SK-N-SH (cell line): ENCODE measurements around the gene EXOC6B. TPM values are rescaled to one million over a fixed set of nuclear protein-coding genes. Genes with fewer than 3 reads are reported as not detected.

Experiments
- CTCF ChIA-PET: fragments of 300-600, 350-600 bp; formaldehyde crosslinking; extraction: SDS; loops from one replicate; lab custom pipeline; 2021; lab: Yijun Ruan, JAX
- POLR2A ChIA-PET: fragments of 350-600 bp; sonication (Branson Sonifier 250); formaldehyde crosslinking; extraction: SDS; loops from one replicate; lab custom pipeline; 2020; ENCODE audit warnings: antibody characterized with exemption, inconsistent platforms; lab: Yijun Ruan, JAX
- DNase-seq: peaks from one replicate; pipeline ENCODE4 v3.0.0; 2012
- H2AFZ ChIP-seq: fragments of 200-600 bp; sonication (generic); 2 replicates; pipeline ENCODE4 v1.8.1; 2016; ENCODE audit warnings: antibody characterized with exemption, mild to moderate bottlenecking, low read depth
- H3F3A ChIP-seq: fragments of 200-600 bp; sonication (generic); replicated peaks from 2 replicates; pipeline ENCODE3; 2016; ENCODE audit warnings: antibody characterized with exemption, mild to moderate bottlenecking; ENCODE audit not compliant: insufficient read depth
- H3K27ac ChIP-seq, 2 experiments: fragments of 200-500 bp in 1 of 2; fragments of 200-600 bp in 1 of 2; sonication (Bioruptor generic) in 1 of 2; sonication (generic), shearing (Covaris generic) in 1 of 2; 2 replicates each; pipeline versions ENCODE4 v1.5.1 to v1.6.1; 2014 to 2016; ENCODE audit warnings: low read depth in 2 of 2, inconsistent platforms in 1 of 2, low read length in 1 of 2, mild to moderate bottlenecking in 1 of 2, mixed read lengths in 1 of 2
- H3K27me3 ChIP-seq: fragments of 200-600 bp; sonication (generic), shearing (Covaris generic); 2 replicates; pipeline ENCODE4 v1.6.1; 2016; ENCODE audit warnings: mixed run types; ENCODE audit not compliant: insufficient read depth
- H3K36me3 ChIP-seq, 2 experiments: fragments of 200-500 bp in 1 of 2; fragments of 200-600 bp in 1 of 2; sonication (Bioruptor generic) in 1 of 2; sonication (generic) in 1 of 2; replicated peaks in 1 of 2; 2 replicates each; pipeline versions ENCODE3 to v1.5.1; 2014 to 2016; ENCODE audit warnings: low read length in 1 of 2, mild to moderate bottlenecking in 1 of 2; ENCODE audit not compliant: insufficient read depth in 2 of 2, control insufficient read depth in 1 of 2
- H3K4me1 ChIP-seq, 2 experiments: fragments of 200-500 bp in 1 of 2; fragments of 200-600 bp in 1 of 2; sonication (Bioruptor generic) in 1 of 2; sonication (generic), shearing (Covaris generic) in 1 of 2; 2 replicates each; pipeline versions ENCODE4 v1.5.1 to v1.6.1; 2014 to 2016; ENCODE audit warnings: low read depth in 1 of 2, low read length in 1 of 2, mixed run types in 1 of 2; ENCODE audit not compliant: insufficient read depth in 2 of 2, control insufficient read depth in 1 of 2
- H3K4me2 ChIP-seq: fragments of 200-600 bp; sonication (generic), shearing (Covaris generic); 2 replicates; pipeline ENCODE4 v1.6.1; 2017; ENCODE audit warnings: mixed run types
- H3K4me3 ChIP-seq, 2 experiments: fragments of 200-500 bp in 1 of 2; fragments of 200-600 bp in 1 of 2; sonication (Bioruptor generic) in 1 of 2; sonication (generic), shearing (Covaris generic) in 1 of 2; 2 replicates each; pipeline versions ENCODE4 v1.5.1 to v1.8.1; 2014 to 2016; ENCODE audit warnings: low read depth in 2 of 2, inconsistent platforms in 1 of 2, low read length in 1 of 2, mild to moderate bottlenecking in 1 of 2, mixed read lengths in 1 of 2, moderate library complexity in 1 of 2
- H3K79me2 ChIP-seq: fragments of 200-600 bp; sonication (generic); 2 replicates; pipeline ENCODE4 v1.8.1; 2017; ENCODE audit warnings: mild to moderate bottlenecking; ENCODE audit not compliant: insufficient read depth
- H3K9ac ChIP-seq: fragments of 200-600 bp; sonication (generic); 2 replicates; pipeline ENCODE4 v1.6.1; 2017; ENCODE audit warnings: mixed run types
- H3K9me2 ChIP-seq: fragments of 200-600 bp; sonication (generic); 2 replicates; pipeline ENCODE4 v1.6.1; 2017; ENCODE audit warnings: mixed run types
- H3K9me3 ChIP-seq: fragments of 200-600 bp; sonication (generic); 2 replicates; pipeline ENCODE4 v1.6.1; 2017; ENCODE audit warnings: mixed run types, mild to moderate bottlenecking, moderate library complexity
- H4K20me1 ChIP-seq: fragments of 200-600 bp; sonication (generic); 2 replicates; pipeline ENCODE4 v1.6.1; 2017; ENCODE audit warnings: mild to moderate bottlenecking, mixed run types; ENCODE audit not compliant: insufficient read depth
- ELF1 ChIP-seq: IDR thresholded peaks from 2 replicates; pipeline ENCODE4 v1.4.0; 2012
- FOSL2 ChIP-seq: IDR thresholded peaks from 2 replicates; pipeline ENCODE4 v1.4.0; 2012; ENCODE audit warnings: low read depth, mild to moderate bottlenecking, moderate library complexity, borderline replicate concordance
- FOXM1 ChIP-seq: IDR thresholded peaks from 2 replicates; pipeline ENCODE4 v1.4.0; 2012; ENCODE audit warnings: low read depth, mild to moderate bottlenecking
- GATA2 ChIP-seq: sonication (generic); formaldehyde crosslinking; IDR thresholded peaks from 2 replicates; pipeline ENCODE4 v1.5.0; 2020; ENCODE audit warnings: mild to moderate bottlenecking, missing genetic modification reagents
- MXI1 ChIP-seq: IDR thresholded peaks from 2 replicates; pipeline ENCODE4 v1.6.1; 2012; ENCODE audit warnings: mild to moderate bottlenecking, low read depth, low read length, improper control_type of control experiment
- NFIC ChIP-seq: IDR thresholded peaks from 2 replicates; pipeline ENCODE4 v1.4.0; 2012; ENCODE audit warnings: borderline replicate concordance
- POLR2AphosphoS5 ChIP-seq: IDR thresholded peaks from 2 replicates; pipeline ENCODE4 v1.6.1; 2012; ENCODE audit warnings: low read depth, low read length
- RAD21 ChIP-seq: IDR thresholded peaks from 2 replicates; pipeline ENCODE4 v1.6.1; 2012; ENCODE audit warnings: mild to moderate bottlenecking, low read length
- RFX5 ChIP-seq: IDR thresholded peaks from 2 replicates; pipeline ENCODE4 v1.6.1; 2012; ENCODE audit warnings: mild to moderate bottlenecking, improper control_type of control experiment, low read length
- RXRA ChIP-seq: IDR thresholded peaks from 2 replicates; pipeline ENCODE4 v1.4.0; 2012; ENCODE audit warnings: low read depth, mild to moderate bottlenecking, borderline replicate concordance
- SIN3A ChIP-seq: IDR thresholded peaks from 2 replicates; pipeline ENCODE4 v1.6.1; 2012; ENCODE audit warnings: low read depth, mild to moderate bottlenecking, low read length, moderate library complexity, borderline replicate concordance
- TCF12 ChIP-seq: IDR thresholded peaks from 2 replicates; pipeline ENCODE4 v1.4.0; 2012
- TEAD4 ChIP-seq: IDR thresholded peaks from 2 replicates; pipeline ENCODE4 v1.4.0; 2012; ENCODE audit warnings: mild to moderate bottlenecking, borderline replicate concordance; ENCODE audit not compliant: insufficient read depth
- WGBS: methylation state at CpG from one replicate; pipeline ENCODE4 v1.1.6; 2017; ENCODE audit warnings: low lambda C conversion rate; 5-methylcytosine and 5-hydroxymethylcytosine counted together
- polyA plus RNA-seq, 3 experiments: library from polyadenylated mRNA; depleted of rRNA; stranded (reverse); fragments of >200 nt; gene quantifications; 2 replicates each; pipeline ENCODE4 v1.2.3, GENCODE V29; 2012
- TF ChIP-seq, protein P1 (sequence below): fragments of 200-600 bp; sonication (generic); IDR thresholded peaks from 2 replicates; pipeline ENCODE4 v1.6.1; 2017; ENCODE audit warnings: antibody characterized with exemption, mild to moderate bottlenecking, moderate library complexity
- TF ChIP-seq, protein P2 (sequence below): IDR thresholded peaks from 2 replicates; pipeline ENCODE4 v1.4.0; 2012; ENCODE audit warnings: low read depth
- TF ChIP-seq, protein P3 (sequence below): IDR thresholded peaks from 2 replicates; pipeline ENCODE4; 2012
- TF ChIP-seq, protein P4 (sequence below): fragments of 150-350 bp; IDR thresholded peaks from 2 replicates; pipeline ENCODE4 v1.6.1; 2016; ENCODE audit warnings: mild to moderate bottlenecking, low read depth, low read length

Gene EXOC6B
- polyA plus RNA-seq, 1 of the 3 experiments (the other 2 are of a cell fraction), result 7.4 TPM

DNA sequence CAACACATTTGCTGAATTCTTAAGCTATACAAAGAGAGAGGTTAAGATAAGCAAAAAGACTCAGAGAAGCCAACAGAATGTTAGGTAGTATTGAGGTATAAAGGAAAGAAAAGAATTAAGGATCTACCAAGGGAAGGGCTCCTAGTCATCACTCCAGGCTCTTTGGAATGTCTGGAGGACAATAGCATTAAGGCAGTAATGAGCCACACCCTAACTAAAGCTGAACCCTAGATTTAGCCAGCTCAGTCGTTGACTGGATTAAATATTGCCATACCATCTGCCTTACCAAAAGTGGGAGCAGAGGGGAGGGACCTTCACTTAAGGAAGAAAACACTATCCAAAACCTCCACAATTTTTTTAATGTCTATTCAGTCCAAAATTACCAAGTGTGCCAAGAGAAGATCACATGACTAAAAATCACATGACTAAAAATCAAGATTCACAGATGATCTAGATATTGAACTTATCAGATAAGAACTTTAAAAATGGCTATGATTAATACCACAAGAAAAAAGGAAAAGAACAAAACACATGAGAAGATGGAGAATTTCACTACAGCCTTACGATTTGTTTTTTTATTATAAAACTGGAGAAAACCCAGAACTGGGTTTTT is 59.7 kb downstream of the EXOC6B start (continued):
- TF ChIP-seq, protein P1, sequence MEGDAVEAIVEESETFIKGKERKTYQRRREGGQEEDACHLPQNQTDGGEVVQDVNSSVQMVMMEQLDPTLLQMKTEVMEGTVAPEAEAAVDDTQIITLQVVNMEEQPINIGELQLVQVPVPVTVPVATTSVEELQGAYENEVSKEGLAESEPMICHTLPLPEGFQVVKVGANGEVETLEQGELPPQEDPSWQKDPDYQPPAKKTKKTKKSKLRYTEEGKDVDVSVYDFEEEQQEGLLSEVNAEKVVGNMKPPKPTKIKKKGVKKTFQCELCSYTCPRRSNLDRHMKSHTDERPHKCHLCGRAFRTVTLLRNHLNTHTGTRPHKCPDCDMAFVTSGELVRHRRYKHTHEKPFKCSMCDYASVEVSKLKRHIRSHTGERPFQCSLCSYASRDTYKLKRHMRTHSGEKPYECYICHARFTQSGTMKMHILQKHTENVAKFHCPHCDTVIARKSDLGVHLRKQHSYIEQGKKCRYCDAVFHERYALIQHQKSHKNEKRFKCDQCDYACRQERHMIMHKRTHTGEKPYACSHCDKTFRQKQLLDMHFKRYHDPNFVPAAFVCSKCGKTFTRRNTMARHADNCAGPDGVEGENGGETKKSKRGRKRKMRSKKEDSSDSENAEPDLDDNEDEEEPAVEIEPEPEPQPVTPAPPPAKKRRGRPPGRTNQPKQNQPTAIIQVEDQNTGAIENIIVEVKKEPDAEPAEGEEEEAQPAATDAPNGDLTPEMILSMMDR, result no peak

DNA sequence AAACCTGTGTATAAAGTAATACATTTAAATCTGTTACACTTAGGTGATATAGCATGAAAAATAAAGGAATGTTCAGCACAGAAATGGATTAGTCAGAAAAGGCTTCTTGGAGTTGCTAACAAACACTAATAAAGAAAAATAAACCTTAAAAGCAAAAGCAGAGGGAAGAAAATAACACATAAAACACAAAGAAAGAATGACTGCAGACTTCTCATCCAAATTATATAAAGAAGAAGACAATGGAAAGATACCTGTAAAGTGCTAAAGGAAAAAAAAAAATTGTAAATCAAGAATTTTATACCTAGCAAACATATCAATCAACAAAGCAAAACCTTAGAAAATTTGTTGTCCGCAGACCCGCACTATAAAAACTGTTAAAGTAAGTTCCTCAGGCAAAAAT is 63.6 kb downstream of the EXOC6B start:
- H3K4me3 ChIP-seq, result no peak overlapping the region
- H3F3A ChIP-seq, result peaks cover 4% of the 10 kb centered on the region
- TF ChIP-seq POLR2AphosphoS5 (no peak), NFIC (no peak), MXI1 (no peak), RFX5 (no peak), RAD21 (no peak), GATA2 (CRISPR knock-in tag) (no peak), SIN3A (no peak)
- no peak overlapping the region for H3K4me2 ChIP-seq
- H4K20me1 ChIP-seq, result no peaks in the 10 kb centered on the region
- no peak for DNase-seq
- no peaks in the 10 kb centered on the region for H3K27me3 ChIP-seq
- H3K9me2 ChIP-seq, result no peaks in the 10 kb centered on the region
- H3K27ac ChIP-seq, result no peak overlapping the region
- WGBS, result 99% methylated on average over 2 of the region's 2 CpGs
- no peak overlapping the region for H3K9ac ChIP-seq
- POLR2A ChIA-PET, result no interaction called here
- H3K4me1 ChIP-seq, result no peaks in the 10 kb centered on the region; a peak in 1 of 4 replicates
- H3K36me3 ChIP-seq, result peaks cover 0 to 17% of the 10 kb centered on the region in 2 experiments
- CTCF ChIA-PET, result interaction anchor here (0.7 kb wide), 1 partner anchor 97 kb away, joined by 4 read pairs; no protein-coding TSS in a partner anchor
- peaks cover 10% of the 10 kb centered on the region for H3K9me3 ChIP-seq
- H2AFZ ChIP-seq, result no peak overlapping the region
- no peaks in the 10 kb centered on the region for H3K79me2 ChIP-seq

DNA sequence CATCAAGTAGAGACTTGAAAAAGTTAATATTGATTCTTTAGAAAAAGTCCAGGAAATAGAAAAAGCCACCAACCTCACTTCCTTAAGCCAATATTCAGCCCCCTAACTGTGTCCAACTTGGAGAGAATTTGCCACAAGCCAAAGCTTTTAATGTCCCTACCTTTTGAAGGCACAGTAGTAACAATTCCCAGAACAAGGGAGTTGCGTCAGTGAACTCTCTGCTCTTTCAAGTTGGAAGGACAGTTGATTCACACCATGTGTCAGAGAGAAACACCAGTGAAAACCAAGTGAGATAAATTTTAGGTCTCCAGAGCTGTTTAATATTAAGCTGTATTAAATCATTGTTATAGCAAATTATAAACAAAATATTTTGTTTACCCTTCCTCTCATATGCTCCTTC is 66.1 kb downstream of the EXOC6B start:
- no peak overlapping the region for H3K9ac ChIP-seq
- CTCF ChIA-PET, result interaction anchor here (0.7 to 3.5 kb wide), 3 partner anchors 9 to 102 kb away, joined by 3 to 17 read pairs (median 3); no protein-coding TSS in a partner anchor
- H3K4me3 ChIP-seq, result no peak overlapping the region
- H3K36me3 ChIP-seq, result peaks cover 0 to 17% of the 10 kb centered on the region in 2 experiments
- no peak overlapping the region for H2AFZ ChIP-seq
- no peak overlapping the region for H3K4me2 ChIP-seq
- H3K4me1 ChIP-seq, result no peaks in the 10 kb centered on the region; a peak in 2 of 4 replicates
- POLR2A ChIA-PET, result no interaction called here
- H3K9me2 ChIP-seq, result no peaks in the 10 kb centered on the region
- peaks cover 4% of the 10 kb centered on the region for H3F3A ChIP-seq
- no peaks in the 10 kb centered on the region for H3K27me3 ChIP-seq
- 82% methylated on average over 1 of the region's 1 CpG for WGBS
- DNase-seq, result no peak
- no peaks in the 10 kb centered on the region for H3K79me2 ChIP-seq
- no peak overlapping the region for H3K27ac ChIP-seq
- peaks cover 10% of the 10 kb centered on the region for H3K9me3 ChIP-seq
- H4K20me1 ChIP-seq, result no peaks in the 10 kb centered on the region
- TF ChIP-seq ELF1 (no peak), RXRA (no peak), GATA2 (CRISPR knock-in tag) (no peak), FOXM1 (no peak), TEAD4 (no peak), RAD21 (no peak), FOSL2 (no peak), RFX5 (no peak), TCF12 (no peak)
- TF ChIP-seq, protein P2, sequence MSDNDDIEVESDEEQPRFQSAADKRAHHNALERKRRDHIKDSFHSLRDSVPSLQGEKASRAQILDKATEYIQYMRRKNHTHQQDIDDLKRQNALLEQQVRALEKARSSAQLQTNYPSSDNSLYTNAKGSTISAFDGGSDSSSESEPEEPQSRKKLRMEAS, result no peak
- TF ChIP-seq, protein P3, sequence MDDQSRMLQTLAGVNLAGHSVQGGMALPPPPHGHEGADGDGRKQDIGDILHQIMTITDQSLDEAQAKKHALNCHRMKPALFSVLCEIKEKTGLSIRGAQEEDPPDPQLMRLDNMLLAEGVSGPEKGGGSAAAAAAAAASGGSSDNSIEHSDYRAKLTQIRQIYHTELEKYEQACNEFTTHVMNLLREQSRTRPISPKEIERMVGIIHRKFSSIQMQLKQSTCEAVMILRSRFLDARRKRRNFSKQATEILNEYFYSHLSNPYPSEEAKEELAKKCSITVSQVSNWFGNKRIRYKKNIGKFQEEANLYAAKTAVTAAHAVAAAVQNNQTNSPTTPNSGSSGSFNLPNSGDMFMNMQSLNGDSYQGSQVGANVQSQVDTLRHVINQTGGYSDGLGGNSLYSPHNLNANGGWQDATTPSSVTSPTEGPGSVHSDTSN, result no peak
- TF ChIP-seq, protein P4, sequence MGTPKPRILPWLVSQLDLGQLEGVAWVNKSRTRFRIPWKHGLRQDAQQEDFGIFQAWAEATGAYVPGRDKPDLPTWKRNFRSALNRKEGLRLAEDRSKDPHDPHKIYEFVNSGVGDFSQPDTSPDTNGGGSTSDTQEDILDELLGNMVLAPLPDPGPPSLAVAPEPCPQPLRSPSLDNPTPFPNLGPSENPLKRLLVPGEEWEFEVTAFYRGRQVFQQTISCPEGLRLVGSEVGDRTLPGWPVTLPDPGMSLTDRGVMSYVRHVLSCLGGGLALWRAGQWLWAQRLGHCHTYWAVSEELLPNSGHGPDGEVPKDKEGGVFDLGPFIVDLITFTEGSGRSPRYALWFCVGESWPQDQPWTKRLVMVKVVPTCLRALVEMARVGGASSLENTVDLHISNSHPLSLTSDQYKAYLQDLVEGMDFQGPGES, result no peak
